T-helper 22 cell (primary cell): ENCODE measurements around the gene RAB24.
"Not testable (repeated sequence)": the region's sequence is repeated elsewhere in the genome, so short reads cannot be mapped to it uniquely, and the experiment has no call there.

ENCODE experiments used
- DNase-seq: peaks from one replicate; pipeline ENCODE4 v3.0.0-alpha.2; 2020; ENCODE audit warnings: low read depth

Gene RAB24

GRCh38 chr5:177303121-177303924 lies at the start of gene RAB24, which contains the start of gene PRELID1:
Gene RAB24, minus strand, starts transcription at chr5:177303719. Its CDS starts 431 bp downstream, at chr5:177303288.
Gene PRELID1, plus strand, starts transcription at chr5:177303799. Its CDS starts 187 bp downstream, at chr5:177303986.
- peak; percentile 82 for DNase-seq

GRCh38 chr5:177353093-177353492 lies 49.6 kb upstream of the RAB24 start:
- DNase-seq: no peak

GRCh38 chr5:177351392-177352329 lies 48.1 kb upstream of the RAB24 start, which contains the start of gene LMAN2:
Gene LMAN2, minus strand, starts transcription at chr5:177351668. Its CDS starts 21 bp downstream, at chr5:177351647.
- peak; percentile 87 for DNase-seq

- no peak for DNase-seq
These were observed 47.4 kb upstream of the RAB24 start for GRCh38 chr5:177350776-177351391.

GRCh38 chr5:177349762-177350161 lies 46.2 kb upstream of the RAB24 start:
- no peak for DNase-seq

DNA sequence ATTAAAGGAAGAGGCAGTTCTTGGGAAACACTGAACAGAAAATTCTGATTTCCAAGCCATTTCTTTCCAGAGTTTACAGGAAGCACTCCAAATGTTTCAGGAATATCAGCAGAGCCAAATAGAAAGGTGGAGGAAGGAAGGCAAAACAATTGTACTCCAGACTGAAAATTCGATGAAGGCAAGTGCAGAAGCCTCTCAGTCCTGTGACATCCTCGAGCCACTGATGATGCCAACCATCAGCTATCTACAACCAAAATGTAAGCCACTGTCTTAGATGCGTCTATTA lies 45.8 kb upstream of the RAB24 start:
- DNase-seq: no peak

DNA sequence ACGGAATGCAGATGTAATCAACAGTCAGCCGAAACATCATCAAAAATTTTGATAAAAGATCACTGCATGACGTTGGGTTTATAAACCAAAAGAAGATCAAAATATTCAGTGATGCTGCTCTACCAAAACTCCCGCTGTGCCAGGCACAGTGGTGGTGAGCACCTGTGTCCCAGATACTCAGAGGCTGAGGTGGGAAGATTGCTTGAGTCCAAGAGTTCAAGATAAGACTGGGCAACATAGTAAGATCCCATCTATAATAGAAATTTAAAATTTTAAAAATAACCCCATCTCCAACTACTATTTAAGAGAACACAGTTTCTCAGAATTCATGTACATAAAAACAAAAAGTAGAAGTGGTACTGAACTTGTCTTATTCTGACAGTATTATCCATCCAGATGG lies 44.2 kb upstream of the RAB24 start:
- DNase-seq: no peak

DNA sequence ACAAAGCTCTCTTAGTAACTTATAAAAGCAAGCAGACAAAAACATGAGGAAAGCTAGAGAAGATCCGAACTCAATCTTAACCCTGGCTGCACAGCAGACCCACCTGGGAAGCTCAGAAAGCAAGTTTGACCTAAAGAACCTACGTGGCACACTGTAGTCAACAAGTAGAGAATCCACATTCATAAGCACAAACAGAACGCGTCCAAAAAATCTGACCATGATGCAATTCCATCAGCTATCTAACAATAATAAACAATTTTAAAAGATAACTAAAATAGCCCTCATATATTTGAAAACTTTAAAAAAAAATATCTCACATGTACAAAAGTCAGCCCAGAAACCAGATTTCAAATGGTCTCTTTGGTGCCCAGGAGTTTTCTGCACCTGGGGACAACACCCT lies 43.3 kb upstream of the RAB24 start:
- no peak for DNase-seq

- DNase-seq: no peak
These were observed 41.4 kb upstream of the RAB24 start for GRCh38 chr5:177344891-177345290.

GRCh38 chr5:177343777-177344176 lies 40.3 kb upstream of the RAB24 start:
- DNase-seq: no peak

GRCh38 chr5:177343000-177343399 lies 39.5 kb upstream of the RAB24 start:
- DNase-seq: not testable (repeated sequence)

GRCh38 chr5:177339107-177339638 lies 35.7 kb upstream of the RAB24 start:
- no peak for DNase-seq

- DNase-seq: no peak
These were observed 35.0 kb upstream of the RAB24 start for GRCh38 chr5:177338251-177339106.

GRCh38 chr5:177336603-177337494 lies 33.3 kb upstream of the RAB24 start:
- DNase-seq: no peak

GRCh38 chr5:177336112-177336511 lies 32.6 kb upstream of the RAB24 start:
- DNase-seq: no peak

- DNase-seq: no peak
These were observed 32.2 kb upstream of the RAB24 start for GRCh38 chr5:177335701-177336065.

DNA sequence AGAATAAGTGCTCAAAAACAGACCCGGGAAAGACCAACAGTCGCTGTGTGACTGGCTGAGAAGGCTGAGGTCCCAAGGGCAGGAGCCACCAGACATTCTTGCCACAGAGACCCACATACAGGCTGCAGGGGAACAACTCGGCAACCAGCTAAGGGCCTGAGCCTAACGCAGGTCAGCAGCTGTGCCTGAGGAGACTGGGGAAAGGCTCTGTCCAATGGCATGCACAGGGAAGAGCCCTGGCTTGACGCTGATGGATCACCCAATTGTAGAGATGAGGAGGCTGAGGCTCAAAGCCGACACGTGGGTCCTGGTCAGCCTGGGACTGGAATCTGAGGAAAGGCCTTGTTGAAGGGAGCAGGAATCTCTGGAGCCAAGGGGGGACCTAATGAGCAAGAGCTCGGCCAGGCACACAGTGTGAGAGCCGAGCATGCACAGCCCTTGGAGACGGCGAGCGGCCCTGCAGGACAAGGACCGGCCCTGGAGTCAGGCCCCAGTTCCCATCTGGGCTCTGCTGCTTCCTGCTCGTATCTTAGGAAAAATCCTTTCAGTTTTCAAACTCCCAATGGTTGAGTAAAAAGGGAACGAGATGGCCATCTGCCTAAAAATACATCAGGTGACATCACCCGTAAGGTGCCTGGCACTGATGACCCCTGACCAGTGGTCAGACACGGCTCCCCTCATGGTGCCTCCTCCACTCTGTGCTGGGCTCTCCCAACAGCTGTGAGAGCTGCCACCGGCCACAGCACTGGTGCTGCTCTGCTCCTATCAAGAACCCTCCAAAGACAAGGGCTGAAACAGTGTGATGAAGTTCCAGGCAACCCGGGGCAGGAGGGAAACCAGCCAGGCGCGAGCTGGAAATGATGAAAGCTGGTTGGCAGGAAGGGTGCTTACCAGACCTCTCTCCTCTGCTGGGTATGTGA lies 31.5 kb upstream of the RAB24 start:
- no peak for DNase-seq

DNA sequence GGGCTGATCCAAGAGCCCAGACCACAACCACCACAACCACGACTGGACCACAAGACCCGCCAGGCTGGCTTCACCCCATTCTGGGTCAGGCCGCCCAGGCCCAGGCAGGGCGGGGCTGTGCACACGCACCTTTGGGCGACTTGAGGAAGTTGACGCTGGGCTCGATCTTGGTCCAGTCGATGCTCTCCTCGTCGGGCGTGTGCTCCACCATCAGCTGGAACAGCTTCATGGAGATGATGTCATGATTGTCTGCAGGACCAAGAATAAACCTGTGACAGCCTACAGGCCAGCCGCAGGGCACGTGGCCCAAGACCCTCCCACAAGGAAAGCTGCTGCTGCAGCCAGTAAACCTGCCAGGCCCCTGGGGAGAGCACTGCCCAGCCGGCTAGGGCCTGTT lies 30.6 kb upstream of the RAB24 start:
- no peak for DNase-seq
